HG03442 (cell line): Measurements from ENCODE around the gene FAM133A.

ENCODE experiments used
- ATAC-seq: cut with Tn5 transposase; IDR thresholded peaks from one replicate; pipeline ENCODE4 v1.9.1; 2021; ENCODE audit warnings: mild to moderate bottlenecking, moderate library complexity; ENCODE audit not compliant: unreplicated experiment

Gene FAM133A

GRCh38 chrX:93673869-93674271 is at the start of gene FAM133A:
TSS of gene FAM133A (plus strand) at chrX:93674206. CDS start at chrX:93709420, 35,214 bp downstream.
- no peak for ATAC-seq

DNA sequence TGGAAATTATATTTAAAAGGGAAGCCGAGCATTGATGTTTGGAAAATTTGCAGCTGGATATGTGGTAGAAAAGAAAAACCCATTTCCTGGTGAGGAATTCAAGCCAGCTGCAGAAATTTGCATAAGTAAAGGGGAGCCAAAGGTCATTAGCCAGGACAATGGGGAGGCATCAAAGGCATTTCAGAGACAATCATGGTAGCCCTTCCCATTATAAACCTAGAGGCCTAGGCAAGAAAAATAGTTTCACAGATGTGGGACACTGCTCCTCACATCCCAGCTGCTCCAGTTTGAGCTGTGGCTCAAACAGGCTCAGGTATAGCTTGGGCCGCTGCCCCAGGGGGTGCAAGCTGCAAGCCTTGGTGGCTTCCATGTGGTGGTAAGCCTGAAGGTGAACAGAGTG is 36.4 kb upstream of the FAM133A start:
- ATAC-seq, result no peak

- ATAC-seq, result no peak
Observed at GRCh38 chrX:93649381-93649780, 24.6 kb upstream of the FAM133A start.

- ATAC-seq, result no peak
Observed at GRCh38 chrX:93660575-93660974, 13.4 kb upstream of the FAM133A start.

GRCh38 chrX:93673056-93673868 is 744 bp upstream of the FAM133A start, which contains the start of gene NAP1L3:
TSS of gene NAP1L3 (minus strand) at chrX:93673578. CDS start at chrX:93673304, 274 bp downstream.
- peak; percentile 71 for ATAC-seq

DNA sequence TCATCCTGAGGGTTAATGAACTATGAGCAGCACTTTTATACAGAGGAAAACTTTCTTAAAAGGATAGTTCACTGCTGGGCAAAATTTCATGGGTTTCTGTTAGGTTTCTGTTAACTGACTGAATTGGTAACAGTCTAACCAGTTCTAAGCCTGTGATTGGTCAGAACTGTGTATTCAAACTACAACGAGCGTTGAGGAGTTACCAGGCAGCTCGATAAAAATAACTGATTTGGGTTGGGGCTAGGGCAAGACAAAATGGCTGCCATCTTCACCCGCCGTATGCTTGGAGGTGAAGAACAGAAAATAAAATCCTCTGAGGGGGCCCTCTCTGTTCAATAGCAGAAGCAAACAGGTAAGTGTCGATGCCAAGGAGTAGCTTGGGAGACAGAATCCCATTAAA is 22.0 kb downstream of the FAM133A start:
- no peak for ATAC-seq

- ATAC-seq, result no peak
Observed at GRCh38 chrX:93703701-93704100, 29.7 kb downstream of the FAM133A start.

- no peak for ATAC-seq
Observed at GRCh38 chrX:93711076-93711475, 37.1 kb downstream of the FAM133A start.

- ATAC-seq, result no peak
Observed at GRCh38 chrX:93741811-93742210, 67.8 kb downstream of the FAM133A start.

GRCh38 chrX:93760163-93760562 is 86.2 kb downstream of the FAM133A start:
- ATAC-seq, result no peak
